ENCODE measurements around the gene GHR.

Gene GHR

GRCh38 chr5:42636946-42637345, 213.7 kb downstream of the GHR start:
- no peak for TF ChIP-seq CTCF (IDR thresholded peaks at IDR 0.05; ENCODE audit: low read depth, low read length)

GRCh38 chr5:42638972-42639371, 215.7 kb downstream of the GHR start:
- no peak for DNase-seq (ENCODE audit: extremely low read depth, low read depth)
- no peak for TF ChIP-seq CTCF (IDR thresholded peaks at IDR 0.05; ENCODE audit: low read depth, low read length)

More at GRCh38 chr5:42636946-42637345, 213.7 kb downstream of the GHR start:
- no peak for DNase-seq (ENCODE audit: extremely low read depth, low read depth)

- no peak for TF ChIP-seq CTCF (IDR thresholded peaks at IDR 0.05; ENCODE audit: low read depth, low read length)
Measured at GRCh38 chr5:42640835-42641234, 217.6 kb downstream of the GHR start.

GRCh38 chr5:42641336-42642005, 218.2 kb downstream of the GHR start:
- no peak for DNase-seq (ENCODE audit: extremely low read depth, low read depth)
- no peak for TF ChIP-seq CTCF (IDR thresholded peaks at IDR 0.05; ENCODE audit: low read depth, low read length)

More at GRCh38 chr5:42640835-42641234, 217.6 kb downstream of the GHR start:
- no peak for DNase-seq (ENCODE audit: extremely low read depth, low read depth)

GRCh38 chr5:42642006-42642405, 218.8 kb downstream of the GHR start:
- TF ChIP-seq CTCF (IDR thresholded peaks at IDR 0.05; ENCODE audit: low read depth, low read length): no peak
- no peak for DNase-seq (ENCODE audit: extremely low read depth, low read depth)

GRCh38 chr5:42643360-42643759, 220.1 kb downstream of the GHR start:
- DNase-seq (ENCODE audit: extremely low read depth, low read depth): no peak
- TF ChIP-seq CTCF (IDR thresholded peaks at IDR 0.05; ENCODE audit: low read depth, low read length): no peak

- no peak for DNase-seq (ENCODE audit: extremely low read depth, low read depth)
- TF ChIP-seq CTCF (IDR thresholded peaks at IDR 0.05; ENCODE audit: low read depth, low read length): no peak
Measured at GRCh38 chr5:42645138-42645537, 221.9 kb downstream of the GHR start.

All from AG09319 (cell line).